Suppressor macrophage treated with lipopolysaccharide for 1 hour (primary cell): ENCODE measurements around the gene TRAPPC2B.
A peak's percentile ranks its signal among the peaks of the same experiment; 100 is the strongest.
"Not testable (repeated sequence)": the region's sequence is repeated elsewhere in the genome, so short reads cannot be mapped to it uniquely, and the experiment has no call there.

Experiments
- DNase-seq, 3 donors: peaks; one replicate each; pipeline ENCODE4 v3.0.0-alpha.2; 2020 to 2022

TRAPPC2B gene

DNA sequence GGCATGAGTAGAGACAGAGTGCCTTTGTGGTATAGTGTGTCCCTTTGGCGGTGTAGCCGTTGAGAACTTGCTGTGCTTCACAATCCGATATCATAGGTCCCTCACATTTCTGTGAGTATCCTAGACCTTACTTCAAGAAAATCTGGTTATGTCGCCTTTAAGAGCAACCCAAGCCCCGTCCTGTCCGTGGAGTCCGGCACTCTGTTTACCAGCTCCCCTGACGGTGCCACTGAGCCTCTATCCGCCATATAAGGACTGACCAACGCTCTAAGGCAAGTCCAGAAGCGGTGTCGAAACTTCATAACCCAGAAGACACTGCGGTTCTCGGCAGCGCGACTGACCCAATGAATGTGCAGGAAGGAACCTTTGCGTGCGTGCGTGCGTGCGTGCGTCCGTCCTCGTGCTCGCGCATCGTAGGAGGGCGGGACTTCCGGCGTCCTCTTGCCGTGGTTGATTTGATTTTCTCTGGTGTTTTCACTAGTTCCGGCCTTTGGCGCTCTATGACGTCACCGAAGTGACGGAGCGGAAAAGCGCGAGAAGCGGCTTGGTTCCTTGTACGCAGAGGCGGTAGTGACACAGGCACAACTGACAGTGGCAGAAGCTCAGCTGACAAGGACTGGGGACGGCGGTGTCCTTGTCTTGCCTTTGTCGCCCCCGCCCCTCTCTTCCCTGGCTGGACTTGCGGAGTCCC is at the start of gene TRAPPC2B, which contains the start of gene ZNF547:
Gene TRAPPC2B (plus strand): TSS at position 555 of the 691 bp plus-strand sequence. CDS start 1,283 bp downstream, outside the sequence.
Gene ZNF547 (plus strand): TSS at position 555 of the 691 bp plus-strand sequence. CDS start 5,005 bp downstream, outside the sequence.
- peak; percentile 99 to 100 (median 100) for DNase-seq

DNA sequence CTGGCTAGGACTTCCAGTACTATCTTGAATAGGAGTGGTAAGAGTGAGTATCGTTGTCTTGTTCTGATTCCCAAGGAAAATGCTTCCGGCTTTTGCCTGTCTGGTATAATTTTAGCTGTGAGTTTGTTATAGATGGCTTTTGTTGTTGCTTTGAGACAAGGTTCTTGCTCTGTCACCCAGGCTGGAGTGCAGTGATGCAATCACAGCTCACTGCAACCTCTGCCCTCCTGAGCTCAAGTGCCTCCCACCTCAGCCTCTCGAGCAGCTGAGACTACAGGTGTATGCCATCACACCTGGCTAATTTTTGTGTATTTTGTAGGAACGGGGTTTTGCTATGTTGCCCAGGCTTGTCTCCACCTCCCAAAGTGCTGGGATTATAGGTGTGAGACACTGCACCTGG is 49.2 kb upstream of the TRAPPC2B start:
- no peak for DNase-seq

DNA sequence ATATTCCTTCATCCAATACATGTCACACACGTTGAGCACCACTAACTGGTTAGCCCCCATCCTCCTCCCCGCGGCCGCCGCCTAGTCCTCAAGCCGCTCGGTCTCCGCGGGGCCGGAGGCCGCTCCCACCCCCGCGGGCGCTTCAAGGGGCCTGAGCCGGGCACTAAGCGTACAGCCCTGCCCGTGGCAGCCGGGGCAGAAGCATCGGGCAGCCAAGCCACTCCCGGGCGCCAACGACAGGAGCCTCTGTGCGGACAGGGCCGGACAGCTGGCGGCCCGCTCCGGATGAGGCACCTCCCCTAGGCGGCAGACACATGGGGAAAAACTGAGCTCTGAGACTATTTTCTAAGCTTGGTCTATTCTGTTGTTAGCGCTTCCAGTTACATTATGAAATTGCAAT is 45.8 kb upstream of the TRAPPC2B start:
- no peak for DNase-seq

DNA sequence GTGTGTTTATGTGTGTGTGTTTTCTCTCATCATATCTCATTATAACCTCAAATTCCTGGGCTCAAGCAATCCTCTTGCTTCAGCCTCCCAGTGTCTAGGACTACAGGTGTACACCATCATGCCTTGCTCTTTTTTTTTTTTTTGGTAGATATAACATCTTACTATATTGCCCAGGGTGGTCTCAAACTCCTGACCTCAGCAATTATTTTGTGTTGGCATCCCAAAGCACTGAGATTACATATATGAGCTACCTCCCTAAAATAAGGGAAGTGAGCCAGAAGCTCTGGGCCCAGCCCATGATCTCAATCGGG is 43.5 kb upstream of the TRAPPC2B start:
- no peak for DNase-seq

DNA sequence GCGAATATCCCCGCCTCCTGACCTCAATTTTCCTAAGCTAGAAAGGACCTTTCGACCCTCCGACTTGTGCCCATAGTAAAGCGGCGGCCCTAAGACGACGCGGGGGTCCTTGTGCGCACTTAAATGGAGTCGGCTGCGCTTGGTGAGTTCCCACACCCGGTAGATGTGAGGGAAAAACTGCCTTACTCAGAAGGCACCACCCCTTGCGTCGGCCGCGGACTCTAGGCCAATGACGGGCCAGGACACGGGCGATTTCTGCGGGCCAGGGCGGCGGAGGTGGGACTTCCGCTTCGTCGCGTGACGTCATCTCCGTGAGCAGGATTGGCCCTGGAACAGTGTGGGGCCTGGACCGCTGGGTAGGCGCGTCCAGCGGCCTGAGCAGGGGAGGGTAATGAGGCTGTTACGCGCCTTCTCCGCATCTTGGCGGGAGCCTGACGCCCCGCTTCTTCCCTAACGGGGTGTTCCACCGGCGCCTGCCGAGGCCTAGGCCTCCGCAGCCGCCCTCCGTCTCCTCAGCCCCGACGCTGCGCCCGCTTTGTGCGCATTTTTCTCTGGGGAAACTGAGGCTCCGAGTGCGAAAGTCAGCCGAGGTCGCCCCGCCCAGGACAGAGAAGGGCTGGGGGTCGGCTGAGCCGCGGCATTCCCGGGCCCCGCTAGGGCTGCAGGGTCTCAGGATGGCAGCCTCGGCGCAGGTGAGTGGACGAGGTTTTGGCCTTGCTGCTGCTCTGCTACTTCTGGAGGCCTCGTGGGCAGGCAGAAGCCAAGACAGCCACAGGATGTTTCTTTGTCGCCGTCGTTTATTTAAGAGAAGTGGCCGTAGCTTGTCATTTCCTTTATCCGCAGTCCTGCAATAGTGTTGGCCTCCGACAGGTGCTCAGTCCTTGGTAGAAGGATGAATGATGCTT is 42.9 kb upstream of the TRAPPC2B start, which contains the start of gene ZNF543:
Gene ZNF543 (plus strand): TSS at position 293 of the 905 bp plus-strand sequence. CDS start 382 bp downstream, at position 675.
- DNase-seq, result peak; percentile 97 to 99 (median 98)

DNA sequence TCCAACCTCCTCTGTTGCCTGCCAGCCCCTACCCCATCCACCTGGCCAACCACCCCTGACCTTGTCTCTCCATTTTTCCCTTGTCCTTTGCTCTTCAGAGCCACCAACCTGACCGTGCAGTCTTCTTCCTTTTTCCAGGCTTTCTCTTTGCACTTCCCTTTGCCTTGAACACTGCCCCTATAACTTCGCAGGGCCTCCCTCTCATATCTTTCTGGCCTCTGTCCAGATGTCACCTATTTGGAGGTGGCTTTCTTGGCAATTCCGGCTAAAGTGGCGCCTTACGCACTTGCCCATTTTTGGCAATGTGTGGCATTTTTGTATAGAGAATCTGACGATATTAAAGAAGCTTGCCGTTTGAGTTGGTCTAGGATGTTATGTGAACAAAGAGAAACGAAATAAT is 42.2 kb upstream of the TRAPPC2B start:
- DNase-seq, result peak in 1 of 3 donors; percentile 9

DNA sequence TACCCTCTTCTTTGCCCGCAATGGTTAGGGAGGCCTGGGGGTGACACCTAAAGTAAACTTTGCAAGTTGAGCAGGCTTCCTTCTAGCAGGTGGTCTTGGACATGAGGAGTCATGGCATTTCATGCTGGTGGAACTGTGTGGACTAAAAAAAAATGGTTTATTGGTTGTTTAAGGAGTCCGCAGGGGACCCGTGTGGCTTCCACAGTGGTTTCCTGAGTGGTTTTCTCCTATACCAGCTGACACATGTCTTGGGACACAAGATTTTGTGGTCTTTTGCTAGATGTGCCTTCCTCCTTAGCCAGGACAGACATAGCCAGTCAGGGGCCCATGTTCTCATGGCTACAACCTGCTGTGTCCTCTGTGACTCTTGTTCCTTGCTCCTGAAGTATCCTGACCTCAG is 41.6 kb upstream of the TRAPPC2B start:
- DNase-seq, result no peak

DNA sequence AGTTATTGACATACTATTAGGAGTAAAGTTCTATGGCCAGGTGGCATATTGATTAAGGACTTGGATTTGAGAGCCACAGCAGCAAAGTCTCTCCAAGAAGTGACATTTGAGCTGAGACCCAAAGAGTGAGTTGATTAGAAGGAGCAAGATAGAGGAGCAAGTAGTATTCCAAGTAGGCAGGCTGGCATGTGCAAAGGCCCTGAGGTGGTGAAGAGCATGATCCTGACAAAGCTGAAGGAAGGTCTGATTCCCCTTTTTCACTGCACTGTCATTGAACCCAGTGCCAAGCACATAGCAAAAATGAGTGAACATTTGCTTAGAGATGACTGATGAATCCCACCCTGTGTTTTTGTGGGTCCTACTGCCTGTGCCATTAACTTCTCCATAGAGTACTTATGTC is 38.4 kb upstream of the TRAPPC2B start:
- DNase-seq, result no peak

DNA sequence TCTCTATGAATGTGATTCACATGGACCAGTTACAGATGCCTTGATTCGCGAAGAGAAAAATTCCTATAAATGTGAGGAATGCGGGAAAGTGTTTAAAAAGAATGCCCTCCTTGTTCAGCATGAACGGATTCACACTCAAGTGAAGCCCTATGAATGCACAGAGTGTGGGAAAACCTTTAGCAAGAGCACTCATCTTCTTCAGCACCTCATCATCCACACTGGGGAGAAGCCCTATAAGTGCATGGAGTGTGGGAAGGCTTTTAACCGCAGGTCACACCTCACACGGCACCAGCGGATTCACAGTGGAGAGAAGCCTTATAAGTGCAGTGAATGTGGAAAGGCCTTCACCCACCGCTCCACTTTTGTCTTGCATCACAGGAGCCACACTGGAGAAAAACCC is 35.4 kb upstream of the TRAPPC2B start:
- no peak for DNase-seq

DNA sequence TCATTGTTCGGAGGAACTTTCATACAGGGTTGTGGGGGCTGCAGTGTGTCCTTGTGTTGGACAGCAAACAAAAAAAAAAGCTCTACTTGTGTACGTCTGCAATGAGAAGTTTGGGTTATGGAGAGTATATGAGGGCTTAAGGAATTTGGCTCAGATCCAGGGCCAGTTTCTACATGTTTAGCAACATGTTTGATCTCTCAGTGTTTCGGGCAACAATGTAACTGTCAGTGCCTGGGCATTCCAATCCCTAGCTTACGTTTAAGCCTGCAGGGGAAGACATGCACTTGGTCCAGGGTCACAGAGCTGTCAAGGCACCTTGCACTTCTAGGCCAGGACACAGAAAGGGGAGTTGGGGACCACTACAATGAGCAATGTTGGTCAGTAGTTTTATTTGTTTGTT is 29.2 kb upstream of the TRAPPC2B start:
- DNase-seq, result no peak

DNA sequence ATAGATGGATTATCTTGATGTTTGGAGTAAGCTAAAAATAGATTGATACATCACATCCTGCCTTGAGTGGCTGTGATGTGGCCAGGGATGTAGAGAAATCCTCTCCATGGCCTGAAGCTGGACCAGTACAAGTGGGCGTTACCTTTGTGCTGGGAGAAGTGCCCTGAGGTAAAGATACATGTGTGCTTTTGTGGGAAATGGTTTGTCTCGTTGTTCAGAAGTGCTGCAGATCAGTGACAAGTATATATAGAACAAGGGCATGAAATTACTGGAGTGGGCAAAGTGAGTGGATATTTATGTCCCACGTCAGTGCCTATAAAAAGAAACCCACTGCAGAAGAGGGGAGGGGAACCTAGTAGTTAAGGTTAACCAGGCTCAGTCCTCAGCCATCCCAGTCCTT is 24.5 kb upstream of the TRAPPC2B start:
- no peak for DNase-seq

DNA sequence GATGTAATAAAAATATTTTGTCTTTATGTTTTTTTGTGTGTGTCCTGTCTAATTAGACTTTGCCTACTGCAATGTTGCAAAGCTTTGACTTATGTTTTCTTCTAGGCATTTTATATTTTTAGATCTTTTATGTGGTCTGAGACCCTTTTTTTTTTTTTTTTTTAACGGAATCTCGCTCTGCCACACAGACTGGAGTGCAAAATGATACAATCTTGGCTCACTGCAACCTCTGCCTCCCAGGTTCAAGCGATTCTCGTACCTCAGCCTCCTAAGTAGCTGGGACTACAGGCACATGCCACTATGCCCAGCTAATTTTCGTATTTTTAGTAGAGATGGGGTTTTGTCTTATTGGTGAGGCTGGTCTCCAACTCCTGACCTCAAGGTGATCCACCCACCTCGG is 20.8 kb upstream of the TRAPPC2B start:
- no peak for DNase-seq

DNA sequence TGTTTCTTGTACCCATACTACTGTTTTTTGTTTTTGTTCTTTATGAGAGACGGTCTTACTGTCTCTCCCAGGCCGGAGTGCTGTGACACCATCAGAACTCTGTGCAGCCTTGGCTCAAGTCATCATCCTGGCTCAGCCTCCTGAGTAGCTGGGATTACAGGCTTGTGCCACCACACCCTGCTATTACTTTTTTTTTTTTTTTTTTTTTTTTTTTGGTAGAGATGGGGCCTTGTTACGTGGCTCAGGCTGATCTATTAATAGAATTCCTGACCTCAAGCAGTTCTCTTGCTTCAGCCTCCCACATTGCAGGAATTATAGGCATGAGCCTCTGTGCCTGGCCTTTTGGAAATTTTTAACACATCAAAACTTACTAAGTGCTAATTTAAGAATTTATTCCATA is 15.2 kb upstream of the TRAPPC2B start:
- DNase-seq, result no peak

DNA sequence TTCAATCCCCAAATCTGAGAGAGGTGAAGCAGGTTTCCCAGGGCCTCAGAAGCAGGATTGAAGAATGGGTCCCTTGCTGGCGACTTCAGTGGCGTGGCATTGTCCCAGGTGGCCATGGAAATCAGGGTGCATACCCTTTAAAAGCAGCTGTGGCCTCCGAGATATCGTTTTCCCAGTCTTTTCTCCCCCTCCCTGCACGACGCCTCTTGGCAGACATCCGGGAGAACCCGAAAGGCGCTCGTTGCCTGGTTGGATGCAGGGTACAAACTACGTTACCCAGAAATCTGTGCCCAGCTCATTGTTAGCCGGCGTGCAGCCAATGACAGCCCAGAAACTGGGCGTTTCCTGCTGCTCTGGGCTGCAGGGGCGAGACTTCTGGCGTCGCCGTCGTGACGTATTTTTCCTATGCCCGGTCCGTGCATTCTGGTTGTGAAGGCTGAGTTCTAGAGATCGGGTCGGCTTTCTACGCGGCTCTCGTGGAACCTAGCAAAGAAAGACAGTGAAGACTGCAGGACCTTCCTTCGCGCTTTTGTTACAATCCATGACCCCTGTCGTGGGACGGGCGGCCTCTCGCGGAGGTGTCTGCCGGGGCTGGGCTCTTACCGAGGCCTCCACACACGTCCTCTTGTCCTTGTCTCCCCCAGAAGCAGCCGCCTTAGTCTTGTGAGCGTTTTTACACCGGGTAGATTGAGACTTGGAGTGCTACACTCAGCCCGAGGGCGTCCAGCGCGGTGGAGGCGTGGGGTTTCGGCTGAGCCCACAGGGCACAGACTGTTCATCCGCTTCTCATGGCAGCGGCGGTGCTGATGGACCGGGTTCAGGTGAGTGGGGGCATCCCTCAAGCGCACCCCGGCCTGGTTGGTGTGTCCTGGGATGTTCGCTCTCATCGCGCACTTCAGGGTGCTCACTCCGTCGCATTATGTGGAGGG is 12.2 kb upstream of the TRAPPC2B start, which contains the start of gene ZNF304:
Gene ZNF304 (plus strand): TSS at position 395 of the 929 bp plus-strand sequence. CDS start 394 bp downstream, at position 789.
- peak; percentile 92 to 94 (median 94) for DNase-seq

DNA sequence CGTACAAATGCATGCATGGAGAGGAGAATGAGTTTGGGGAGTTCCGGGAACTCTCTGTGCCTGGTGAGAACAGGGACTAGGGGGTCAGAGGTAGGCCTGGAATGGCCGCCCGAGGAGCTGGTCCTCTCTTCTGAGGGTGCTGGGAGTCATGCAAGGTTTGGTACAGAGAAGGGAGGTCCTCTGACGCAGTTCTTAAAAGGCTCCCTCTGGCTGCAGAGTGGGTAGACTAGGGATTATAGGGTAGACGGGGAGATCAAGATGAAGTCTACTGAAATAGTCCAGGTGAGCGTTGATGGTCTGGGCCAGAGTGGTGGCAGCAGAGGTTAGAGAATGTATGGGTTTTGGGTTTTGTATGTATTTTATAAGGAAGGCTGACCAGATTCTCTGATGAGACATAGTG is 11.5 kb upstream of the TRAPPC2B start:
- no peak for DNase-seq

DNA sequence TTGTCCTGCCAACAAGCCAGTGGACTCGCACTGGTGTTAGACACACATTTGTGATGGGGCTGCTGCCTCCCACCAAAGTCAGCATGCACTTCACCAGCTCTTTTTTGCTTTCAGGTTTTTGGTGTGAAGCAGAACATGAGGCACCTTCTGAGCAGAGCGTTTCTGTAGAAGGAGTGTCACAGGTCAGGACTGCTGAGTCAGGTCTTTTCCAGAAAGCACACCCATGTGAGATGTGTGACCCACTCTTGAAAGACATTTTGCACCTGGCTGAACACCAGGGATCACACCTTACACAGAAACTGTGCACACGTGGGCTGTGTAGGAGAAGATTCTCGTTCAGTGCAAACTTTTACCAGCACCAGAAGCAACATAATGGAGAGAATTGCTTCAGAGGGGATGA is 7.4 kb upstream of the TRAPPC2B start:
- DNase-seq, result no peak

DNA sequence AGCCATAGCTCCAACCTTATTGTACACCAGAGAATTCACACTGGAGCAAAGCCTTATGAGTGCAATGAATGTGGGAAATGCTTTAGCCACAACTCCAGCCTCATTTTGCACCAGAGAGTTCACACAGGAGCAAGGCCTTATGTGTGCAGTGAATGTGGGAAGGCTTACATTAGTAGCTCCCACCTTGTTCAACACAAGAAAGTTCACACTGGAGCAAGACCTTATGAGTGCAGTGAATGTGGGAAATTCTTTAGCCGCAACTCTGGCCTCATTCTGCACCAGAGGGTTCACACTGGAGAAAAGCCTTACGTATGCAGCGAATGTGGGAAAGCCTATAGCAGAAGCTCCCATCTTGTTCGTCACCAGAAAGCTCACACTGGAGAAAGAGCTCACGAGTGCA is 5.9 kb upstream of the TRAPPC2B start:
- DNase-seq, result no peak

DNA sequence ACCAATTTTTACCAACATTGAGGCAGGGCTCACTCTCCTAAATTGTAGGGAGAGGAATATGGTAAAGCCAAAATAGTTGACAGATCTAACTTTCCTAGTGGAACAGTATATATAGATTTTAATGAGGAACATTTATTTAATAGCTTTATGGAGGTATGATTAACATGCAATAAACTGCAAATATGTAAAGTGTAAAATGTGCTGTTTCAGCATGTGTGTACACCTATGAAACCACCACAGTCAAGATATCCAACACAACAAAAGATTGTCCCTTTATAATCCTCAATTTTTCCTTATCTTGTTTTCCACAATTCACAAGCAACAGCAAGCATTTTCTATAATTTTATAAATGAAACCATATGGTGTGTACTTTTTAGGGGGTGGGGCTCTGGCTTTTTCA is 4.1 kb upstream of the TRAPPC2B start:
- no peak for DNase-seq

DNA sequence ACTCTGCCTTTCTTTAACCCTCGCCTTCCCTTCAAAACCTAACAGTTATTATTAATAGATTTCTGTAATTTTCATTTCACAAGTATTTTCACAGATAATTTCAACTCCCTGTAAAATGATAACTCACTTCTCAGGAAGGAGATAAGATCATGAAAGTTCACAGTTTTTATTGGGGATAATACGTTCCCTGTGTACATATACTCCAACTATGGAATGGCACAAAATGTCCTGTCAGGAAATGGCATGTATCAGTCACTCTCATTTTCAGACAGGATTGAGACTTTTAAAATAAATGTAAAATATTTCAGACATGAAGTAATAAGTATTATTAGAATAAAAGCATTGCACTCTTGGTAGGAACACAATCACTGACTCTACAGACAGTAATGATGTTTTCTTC is 932 bp upstream of the TRAPPC2B start:
- DNase-seq, result no peak

DNA sequence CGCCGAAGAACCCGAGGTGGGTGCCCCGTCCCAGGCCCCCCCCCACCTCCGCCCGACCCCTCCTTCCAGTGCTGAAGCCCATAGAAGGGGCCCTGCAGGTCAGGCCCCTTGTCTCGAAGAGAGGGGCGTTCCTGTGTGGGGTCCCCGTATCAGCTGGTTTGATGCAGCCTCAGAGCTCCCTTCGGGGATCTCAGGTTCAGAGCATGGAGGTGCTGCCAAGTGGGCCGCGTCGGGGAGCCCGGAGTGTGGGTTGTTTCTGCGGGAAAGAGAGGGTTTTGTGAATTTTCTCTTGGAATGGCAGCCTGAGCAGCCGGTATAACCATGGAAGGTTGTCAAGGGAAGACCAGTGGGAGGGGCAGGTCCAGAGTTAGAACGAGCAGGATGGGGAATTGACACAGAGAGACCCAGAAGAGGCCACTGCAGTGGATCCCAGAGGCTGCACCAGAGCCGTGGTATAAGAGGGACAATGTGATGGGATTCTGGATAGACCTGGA is 384 bp downstream of the TRAPPC2B start:
- peak in 2 of 3 donors; percentile 3 to 18 for DNase-seq

DNA sequence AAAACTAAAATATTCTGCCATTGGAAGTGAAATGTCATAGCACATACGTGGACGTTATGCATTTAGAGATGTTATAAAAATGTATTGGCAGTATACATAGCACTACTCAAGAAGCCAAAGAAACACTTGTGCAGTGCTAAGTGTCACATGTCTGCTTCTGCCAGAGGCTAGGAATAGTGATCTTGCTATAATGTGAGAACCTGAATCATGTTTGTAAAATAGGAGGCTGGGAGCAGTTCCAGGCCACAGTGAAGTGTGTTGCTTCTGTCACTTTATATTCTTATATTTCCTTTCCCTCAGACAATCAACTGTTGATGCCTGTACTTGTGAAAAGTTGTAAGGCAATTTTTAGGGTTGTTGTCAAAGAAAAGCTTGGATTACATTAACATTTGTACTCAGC is 3.4 kb downstream of the TRAPPC2B start:
- DNase-seq, result no peak

DNA sequence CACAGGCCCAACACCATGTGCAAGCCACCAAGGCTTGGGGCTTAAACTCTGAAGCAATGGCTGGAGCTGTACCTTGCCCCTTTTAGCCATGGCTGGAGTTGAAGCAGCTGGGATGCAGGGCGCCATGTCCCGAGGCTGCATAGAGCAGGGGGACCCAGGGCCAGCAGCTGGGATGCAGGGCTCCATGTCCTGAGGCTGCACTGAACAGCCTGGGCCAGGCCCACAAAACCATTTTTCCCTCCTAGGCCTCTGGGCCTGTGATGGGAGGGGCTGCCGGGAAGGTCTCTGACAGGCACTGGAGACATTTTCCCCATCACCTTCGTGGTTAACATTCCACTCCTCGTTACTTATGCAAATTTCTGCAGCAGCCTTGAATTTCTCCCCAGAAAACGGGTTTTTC is 10.8 kb downstream of the TRAPPC2B start:
- DNase-seq, result no peak

DNA sequence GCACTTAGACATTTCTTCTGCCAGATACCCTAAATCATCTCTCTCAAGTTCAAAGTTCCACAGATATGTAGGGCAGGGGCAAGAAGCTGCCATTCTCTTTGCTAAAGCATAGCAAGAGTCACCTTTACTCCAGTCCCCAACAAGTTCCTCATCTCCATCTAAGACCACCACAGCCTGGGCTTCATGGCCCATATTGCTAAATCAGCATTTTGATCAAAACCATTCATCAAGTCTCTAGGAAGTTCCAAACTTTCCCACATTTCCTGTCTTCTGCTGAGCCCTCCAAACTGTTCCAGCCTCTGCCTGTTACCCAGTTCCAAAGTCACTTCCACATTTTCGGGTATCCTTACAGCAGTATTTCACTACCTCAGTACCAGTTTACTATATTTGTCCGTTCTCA is 11.3 kb downstream of the TRAPPC2B start:
- not testable (repeated sequence) for DNase-seq
